ENCODE data around the gene RIT2.
"Not testable (repeated sequence)": the region's sequence is repeated elsewhere in the genome, so short reads cannot be mapped to it uniquely, and the experiment has no call there.

Gene RIT2

DNA sequence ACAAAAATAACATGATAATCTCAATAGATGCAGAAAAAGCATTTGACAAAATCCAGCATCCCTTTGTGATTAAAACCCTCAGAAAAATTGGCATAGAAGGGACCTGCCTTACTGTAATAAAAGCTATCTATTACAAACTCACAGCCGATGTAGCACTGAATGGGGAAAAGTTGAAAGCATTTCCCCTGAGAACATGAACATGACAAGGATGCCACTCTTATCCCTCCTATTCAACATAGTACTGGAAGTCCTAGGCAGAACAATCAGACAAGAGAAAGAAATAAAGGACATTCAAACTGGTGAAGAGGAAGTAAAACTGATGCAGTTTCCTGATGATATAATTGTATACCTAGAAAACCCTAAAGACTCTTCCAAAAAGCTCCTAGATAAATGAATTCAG lies 368.7 kb downstream of the RIT2 start:
- H3K9me3 ChIP-seq (ENCODE audit: control insufficient read depth, insufficient read depth, low read length), result no peaks in the 10 kb centered on the region
- peaks cover 38% of the 10 kb centered on the region for H3K4me1 ChIP-seq (ENCODE audit: insufficient read depth, low read length)
- no peaks in the 10 kb centered on the region for H3K36me3 ChIP-seq (ENCODE audit: insufficient read depth, low read length)
- H3K9ac ChIP-seq (ENCODE audit: low read depth, low read length), result no peak overlapping the region

- H3K4me1 ChIP-seq (ENCODE audit: insufficient read depth, low read length), result peaks cover 40% of the 10 kb centered on the region
Observed at GRCh38 chr18:42745931-42746330, 369.6 kb downstream of the RIT2 start.

GRCh38 chr18:42745171-42745570 lies 370.3 kb downstream of the RIT2 start:
- no peaks in the 10 kb centered on the region for H3K36me3 ChIP-seq (ENCODE audit: insufficient read depth, low read length)
- H3K4me1 ChIP-seq (ENCODE audit: insufficient read depth, low read length), result peaks cover 47% of the 10 kb centered on the region
- H3K9me3 ChIP-seq (ENCODE audit: control insufficient read depth, insufficient read depth, low read length), result no peaks in the 10 kb centered on the region
- no peak overlapping the region for H3K9ac ChIP-seq (ENCODE audit: low read depth, low read length)

More at GRCh38 chr18:42745931-42746330, 369.6 kb downstream of the RIT2 start:
- H3K36me3 ChIP-seq (ENCODE audit: insufficient read depth, low read length), result no peaks in the 10 kb centered on the region
- no peaks in the 10 kb centered on the region for H3K9me3 ChIP-seq (ENCODE audit: control insufficient read depth, insufficient read depth, low read length)
- peak overlapping the region; percentile 18; the same call in 1 of the 2 replicates for H3K9ac ChIP-seq (ENCODE audit: low read depth, low read length)

- H3K9ac ChIP-seq (ENCODE audit: low read depth, low read length), result peak overlapping the region; percentile 45
- H3K4me1 ChIP-seq (ENCODE audit: insufficient read depth, low read length), result peaks cover 47% of the 10 kb centered on the region
- H3K9me3 ChIP-seq (ENCODE audit: control insufficient read depth, insufficient read depth, low read length), result no peaks in the 10 kb centered on the region
- H3K36me3 ChIP-seq (ENCODE audit: insufficient read depth, low read length), result no peaks in the 10 kb centered on the region
Observed at GRCh38 chr18:42743373-42744138, 371.9 kb downstream of the RIT2 start.

- H3K36me3 ChIP-seq (ENCODE audit: insufficient read depth, low read length), result no peaks in the 10 kb centered on the region
- H3K9ac ChIP-seq (ENCODE audit: low read depth, low read length), result peak overlapping the region; percentile 45; the same call in 1 of the 2 replicates
- no peaks in the 10 kb centered on the region for H3K9me3 ChIP-seq (ENCODE audit: control insufficient read depth, insufficient read depth, low read length)
- H3K4me1 ChIP-seq (ENCODE audit: insufficient read depth, low read length), result peaks cover 47% of the 10 kb centered on the region
Observed at GRCh38 chr18:42742969-42743368, 372.5 kb downstream of the RIT2 start.

DNA sequence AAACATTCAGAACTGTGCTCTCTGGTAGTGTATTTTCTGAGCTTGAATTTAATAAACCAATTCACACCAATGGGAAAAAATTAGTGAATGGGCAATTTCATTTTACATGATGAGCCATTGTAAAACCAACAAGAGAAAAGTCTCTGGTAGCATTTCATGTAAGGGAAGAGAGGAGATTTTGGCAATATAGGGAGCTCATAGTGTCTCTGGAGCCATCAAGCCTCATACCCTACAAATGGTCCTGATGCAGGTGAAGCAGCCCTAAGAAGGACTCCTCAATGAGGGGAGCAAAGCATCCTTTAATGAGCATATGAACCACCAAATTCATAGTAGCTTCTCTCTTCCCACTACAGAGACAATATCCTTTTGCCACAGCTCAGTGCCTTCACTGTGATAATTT lies 373.0 kb downstream of the RIT2 start:
- Histone ChIP-seq H3K9me3 (ENCODE audit: control insufficient read depth, insufficient read depth, low read length) (no peaks in the 10 kb centered on the region), H3K4me1 (ENCODE audit: insufficient read depth, low read length) (peaks cover 47% of the 10 kb centered on the region), H3K9ac (ENCODE audit: low read depth, low read length) (peak overlapping the region; percentile 45; the same call in 1 of the 2 replicates), H3K36me3 (ENCODE audit: insufficient read depth, low read length) (no peaks in the 10 kb centered on the region)

GRCh38 chr18:42741805-42742347 lies 373.6 kb downstream of the RIT2 start:
- H3K36me3 ChIP-seq (ENCODE audit: insufficient read depth, low read length); H3K9me3 ChIP-seq (ENCODE audit: control insufficient read depth, insufficient read depth, low read length): not testable (repeated sequence)
- H3K4me1 ChIP-seq (ENCODE audit: insufficient read depth, low read length), result peaks cover 45% of the 10 kb centered on the region
- H3K9ac ChIP-seq (ENCODE audit: low read depth, low read length), result peak overlapping the region; percentile 45

DNA sequence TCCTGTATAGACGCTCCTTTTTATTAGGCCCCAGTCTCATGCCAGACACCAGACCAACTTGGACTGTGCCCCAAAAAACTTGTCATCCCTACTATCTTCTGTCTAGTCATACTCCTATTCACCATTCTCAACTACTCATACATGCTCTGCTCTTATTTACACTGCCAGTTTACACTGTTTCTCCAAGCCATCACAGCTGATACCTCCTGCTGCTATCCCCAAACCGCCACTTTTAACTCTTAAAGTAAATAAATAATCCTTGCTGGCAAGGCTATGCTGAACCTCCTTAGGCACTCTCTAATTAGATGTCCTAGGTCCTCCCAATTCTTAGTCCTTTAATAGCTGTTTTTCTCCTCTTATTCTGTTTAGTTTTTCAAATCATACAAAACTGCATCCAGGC lies 374.2 kb downstream of the RIT2 start:
- Histone ChIP-seq H3K4me1 (ENCODE audit: insufficient read depth, low read length) (peaks cover 44% of the 10 kb centered on the region), H3K9ac (ENCODE audit: low read depth, low read length) (peak overlapping the region; percentile 31; the same call in 1 of the 2 replicates)
- H3K9me3 ChIP-seq (ENCODE audit: control insufficient read depth, insufficient read depth, low read length); H3K36me3 ChIP-seq (ENCODE audit: insufficient read depth, low read length): not testable (repeated sequence)

GRCh38 chr18:42736074-42736473 lies 379.4 kb downstream of the RIT2 start:
- H3K9me3 ChIP-seq (ENCODE audit: control insufficient read depth, insufficient read depth, low read length), result no peaks in the 10 kb centered on the region

GRCh38 chr18:42734520-42734919 lies 381.0 kb downstream of the RIT2 start:
- no peaks in the 10 kb centered on the region for H3K36me3 ChIP-seq (ENCODE audit: insufficient read depth, low read length)
- no peak overlapping the region for H3K9ac ChIP-seq (ENCODE audit: low read depth, low read length)
- H3K4me1 ChIP-seq (ENCODE audit: insufficient read depth, low read length), result peaks cover 11% of the 10 kb centered on the region
- no peaks in the 10 kb centered on the region for H3K9me3 ChIP-seq (ENCODE audit: control insufficient read depth, insufficient read depth, low read length)

More at GRCh38 chr18:42736074-42736473, 379.4 kb downstream of the RIT2 start:
- Histone ChIP-seq H3K4me1 (ENCODE audit: insufficient read depth, low read length) (peaks cover 15% of the 10 kb centered on the region), H3K36me3 (ENCODE audit: insufficient read depth, low read length) (no peaks in the 10 kb centered on the region), H3K9ac (ENCODE audit: low read depth, low read length) (no peak overlapping the region; the same call in 1 of the 2 replicates)

DNA sequence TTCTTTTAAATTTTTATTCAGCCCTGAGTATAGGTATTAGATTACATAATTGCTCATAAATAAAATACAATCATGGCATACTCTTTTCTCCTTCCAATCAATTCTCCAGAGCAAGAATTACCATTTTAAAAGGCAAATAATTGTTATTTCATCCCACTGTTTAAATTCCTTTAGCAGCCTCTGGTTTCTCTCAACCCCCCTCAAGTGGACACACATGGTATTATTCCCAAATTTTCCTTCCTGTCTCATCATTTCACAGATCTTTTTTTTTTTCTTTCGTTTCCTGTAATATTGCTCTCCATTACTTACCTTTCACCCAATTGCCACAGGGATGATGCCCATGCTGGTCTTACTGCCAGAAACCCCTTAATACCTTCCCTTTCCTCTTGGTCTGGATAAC lies 385.2 kb downstream of the RIT2 start:
- Histone ChIP-seq H3K4me1 (ENCODE audit: insufficient read depth, low read length) (peaks cover 5% of the 10 kb centered on the region; the same call in 1 of the 2 replicates), H3K9me3 (ENCODE audit: control insufficient read depth, insufficient read depth, low read length) (peaks cover 6% of the 10 kb centered on the region; the same call in 1 of the 2 replicates), H3K9ac (ENCODE audit: low read depth, low read length) (no peak overlapping the region), H3K36me3 (ENCODE audit: insufficient read depth, low read length) (no peaks in the 10 kb centered on the region)

GRCh38 chr18:42719221-42719620 lies 396.3 kb downstream of the RIT2 start:
- Histone ChIP-seq H3K9ac (ENCODE audit: low read depth, low read length) (no peak overlapping the region), H3K36me3 (ENCODE audit: insufficient read depth, low read length) (no peaks in the 10 kb centered on the region), H3K9me3 (ENCODE audit: control insufficient read depth, insufficient read depth, low read length) (no peaks in the 10 kb centered on the region), H3K4me1 (ENCODE audit: insufficient read depth, low read length) (peaks cover 3% of the 10 kb centered on the region; the same call in 1 of the 2 replicates)

GRCh38 chr18:42712065-42712464 lies 403.4 kb downstream of the RIT2 start:
- H3K36me3 ChIP-seq (ENCODE audit: insufficient read depth, low read length), result no peaks in the 10 kb centered on the region
- H3K9ac ChIP-seq (ENCODE audit: low read depth, low read length), result no peak overlapping the region
- H3K9me3 ChIP-seq (ENCODE audit: control insufficient read depth, insufficient read depth, low read length), result no peaks in the 10 kb centered on the region
- H3K4me1 ChIP-seq (ENCODE audit: insufficient read depth, low read length), result peaks cover 7% of the 10 kb centered on the region; the same call in 1 of the 2 replicates

DNA sequence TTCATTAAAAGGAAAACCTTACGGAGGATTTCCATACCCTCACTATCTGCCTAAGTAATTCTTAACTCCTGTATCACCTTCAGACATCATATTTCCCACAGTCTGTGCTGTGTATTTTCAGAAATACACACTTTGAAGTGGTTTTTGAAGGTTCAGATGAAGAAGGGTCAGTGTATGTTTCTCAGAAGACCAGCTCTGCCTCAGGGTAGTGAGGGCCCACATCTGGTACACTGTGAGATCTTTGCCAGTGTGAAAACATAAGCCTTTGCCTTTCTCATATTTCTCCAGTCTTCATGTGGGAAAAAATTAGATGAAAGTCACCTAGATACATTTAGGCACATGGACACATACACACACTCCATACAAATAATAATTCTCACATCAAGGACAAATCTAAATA lies 408.4 kb downstream of the RIT2 start:
- Histone ChIP-seq H3K4me1 (ENCODE audit: insufficient read depth, low read length) (peaks cover 12% of the 10 kb centered on the region), H3K9me3 (ENCODE audit: control insufficient read depth, insufficient read depth, low read length) (no peaks in the 10 kb centered on the region), H3K9ac (ENCODE audit: low read depth, low read length) (no peak overlapping the region), H3K36me3 (ENCODE audit: insufficient read depth, low read length) (no peaks in the 10 kb centered on the region)

- no peaks in the 10 kb centered on the region for H3K9me3 ChIP-seq (ENCODE audit: control insufficient read depth, insufficient read depth, low read length)
- no peaks in the 10 kb centered on the region for H3K36me3 ChIP-seq (ENCODE audit: insufficient read depth, low read length)
- H3K9ac ChIP-seq (ENCODE audit: low read depth, low read length), result no peak overlapping the region
- H3K4me1 ChIP-seq (ENCODE audit: insufficient read depth, low read length), result peaks cover 12% of the 10 kb centered on the region
Observed at GRCh38 chr18:42706618-42707017, 408.9 kb downstream of the RIT2 start.
